Thoracic aorta (tissue), 2 donors: ENCODE measurements around the gene CES3. TPM values are rescaled to one million over a fixed set of nuclear protein-coding genes. Genes with fewer than 3 reads are reported as not detected.
"Not testable (repeated sequence)": the region's sequence is repeated elsewhere in the genome, so short reads cannot be mapped to it uniquely, and the experiment has no call there.

Experiments used
- ATAC-seq: fragments of 150-250 bp; one replicate; pipeline ENCODE4 v1.8.0; 2017; ENCODE audit warnings: low read depth; ENCODE audit not compliant: insufficient number of reproducible peaks, low FRiP score
- DNase-seq: peaks from one replicate; pipeline ENCODE4 v3.0.0-alpha.2; 2020; ENCODE audit warnings: low spot score
- H3K27ac ChIP-seq, 2 donors: fragments of 200-600 bp; sonication (generic); 1 replicate in 1 of 2; 2 replicates in 1 of 2; pipeline ENCODE4 v1.5.1; 2016; ENCODE audit warnings: mild to moderate bottlenecking in 2 of 2, moderate library complexity in 2 of 2
- H3K27me3 ChIP-seq: fragments of 200-600 bp; sonication (generic); replicated peaks from 2 replicates; pipeline ENCODE4 v1.6.0; 2016; ENCODE audit warnings: mild to moderate bottlenecking; ENCODE audit not compliant: insufficient read depth
- H3K36me3 ChIP-seq: fragments of 200-600 bp; sonication (generic); one replicate; pipeline ENCODE4 v1.5.1; 2016
- H3K4me1 ChIP-seq, 2 donors: fragments of 200-600 bp; sonication (generic); 1 replicate in 1 of 2; 2 replicates in 1 of 2; pipeline versions ENCODE4 v1.5.1 to v1.6.0; 2016; ENCODE audit warnings: low read depth in 2 of 2, mild to moderate bottlenecking in 1 of 2; ENCODE audit not compliant: control insufficient read depth in 1 of 2
- H3K4me3 ChIP-seq: fragments of 200-600 bp; sonication (generic); 2 replicates; pipeline ENCODE4 v1.5.1; 2016; ENCODE audit warnings: mild to moderate bottlenecking
- H3K9me3 ChIP-seq: fragments of 200-600 bp; sonication (generic); 2 replicates; pipeline ENCODE4 v1.5.1; 2016
- CTCF ChIP-seq: fragments of 200-600 bp; sonication (generic); IDR thresholded peaks from one replicate; pipeline ENCODE4 v1.5.1; 2019; ENCODE audit warnings: antibody characterized with exemption
- total RNA-seq, 2 donors: library from RNA; depleted of rRNA; stranded (reverse); fragments of >200 nt; gene quantifications; one replicate each; pipeline versions ENCODE4 v1.1.0 to v1.2.3, GENCODE V29; 2016

CES3 gene
- total RNA-seq, 2 donors from 2014 or later = 0.63 to 1.1 TPM

GRCh38 chr16:66984892-66985311 is 23.8 kb downstream of the CES3 start:
- ATAC-seq (no peak), DNase-seq (no peak)
- Histone ChIP-seq H3K4me1 (no peaks in the 10 kb centered on the region), H3K36me3 (no peaks in the 10 kb centered on the region), H3K4me3 (no peak overlapping the region), H3K9me3 (no peaks in the 10 kb centered on the region), H3K27me3 (no peaks in the 10 kb centered on the region), H3K27ac (no peak overlapping the region)
- TF ChIP-seq CTCF = no peak

GRCh38 chr16:66986559-66986958 is 25.5 kb downstream of the CES3 start:
- no peaks in the 10 kb centered on the region for H3K4me1 ChIP-seq
- H3K4me3 ChIP-seq = no peak overlapping the region
- no peaks in the 10 kb centered on the region for H3K27me3 ChIP-seq
- no peaks in the 10 kb centered on the region for H3K36me3 ChIP-seq
- no peak for TF ChIP-seq CTCF
- no peak for DNase-seq
- no peaks in the 10 kb centered on the region for H3K9me3 ChIP-seq
- H3K27ac ChIP-seq = no peak overlapping the region
- ATAC-seq = no peak

GRCh38 chr16:66988197-66988788 is 27.2 kb downstream of the CES3 start, which contains the start of gene CES4A:
CES4A (plus strand) TSS chr16:66988589; CDS start chr16:66988773, 184 bp downstream.
- no peak for TF ChIP-seq CTCF
- ATAC-seq = no peak
- Histone ChIP-seq H3K27ac (no peak within 1 kb of the TSS), H3K4me1 (no peaks in the 10 kb centered on the region), H3K4me3 (no peak within 1 kb of the TSS), H3K27me3 (no peaks in the 10 kb centered on the region), H3K9me3 (no peaks in the 10 kb centered on the region), H3K36me3 (no peaks in the 10 kb centered on the region)
- no peak for DNase-seq

- no peaks in the 10 kb centered on the region for H3K9me3 ChIP-seq
- no peaks in the 10 kb centered on the region for H3K27me3 ChIP-seq
- H3K27ac ChIP-seq = no peak overlapping the region
- H3K36me3 ChIP-seq = no peaks in the 10 kb centered on the region
- TF ChIP-seq CTCF = no peak
- ATAC-seq (no peak), DNase-seq (no peak)
- no peak overlapping the region for H3K4me3 ChIP-seq
- peaks cover 3 to 13% of the 10 kb centered on the region in 2 donors for H3K4me1 ChIP-seq
Observed at GRCh38 chr16:66991545-66992077, 30.5 kb downstream of the CES3 start.

- H3K9me3 ChIP-seq, H3K4me3 ChIP-seq, DNase-seq, ATAC-seq, H3K27ac ChIP-seq, H3K36me3 ChIP-seq, H3K27me3 ChIP-seq: not testable (repeated sequence)
- H3K4me1 ChIP-seq = peaks cover 14 to 26% of the 10 kb centered on the region in 2 donors
Observed at GRCh38 chr16:66993558-66993957, 32.5 kb downstream of the CES3 start.
